ENCODE results near the gene ROPN1L.

GRCh38 chr5:10511741-10512640 lies 70.3 kb downstream of the ROPN1L start:
- no peak for TF ChIP-seq CTCF (IDR thresholded peaks at IDR 0.05)
- no peak for TF ChIP-seq ZFX (IDR thresholded peaks at IDR 0.05; ENCODE audit: borderline replicate concordance)

Data from 22Rv1 (cell line).